Right lobe of liver (tissue), 6 donors: ENCODE results near the gene MAGI1. TPM values are rescaled to one million over a fixed set of nuclear protein-coding genes. Genes with fewer than 3 reads are reported as not detected.

Experiments used
- ATAC-seq, 4 donors: fragments of 200-7000 bp; cut with Tn5 transposase; one replicate each; pipeline ENCODE4 v1.9.1; 2020; ENCODE audit warnings: mild to moderate bottlenecking in 4 of 4, moderate library complexity in 4 of 4
- DNase-seq, 3 donors: peaks; one replicate each; pipeline ENCODE4 v3.0.0-alpha.2; 2020
- H3K27ac ChIP-seq, 3 donors: fragments of 200-600 bp; one replicate each; pipeline ENCODE4 v1.8.0; 2022
- H3K27me3 ChIP-seq, 2 donors: fragments of 200-600 bp; one replicate each; pipeline ENCODE4 v1.8.0; 2022
- H3K36me3 ChIP-seq, 4 donors: fragments of 200-600 bp; sonication (generic) in 1 of 4; one replicate each; pipeline versions ENCODE4 v1.5.1 to v1.8.0; 2017 to 2022; ENCODE audit warnings: control low read depth in 1 of 4
- H3K4me1 ChIP-seq, 4 donors: fragments of 200-600 bp; sonication (generic) in 1 of 4; one replicate each; pipeline versions ENCODE4 v1.5.1 to v1.8.0; 2017 to 2022; ENCODE audit warnings: control low read depth in 1 of 4
- H3K4me3 ChIP-seq, 3 donors: fragments of 200-600 bp; one replicate each; pipeline ENCODE4 v1.8.0; 2022
- H3K9me3 ChIP-seq, 4 donors: fragments of 200-600 bp; sonication (generic) in 1 of 4; one replicate each; pipeline versions ENCODE4 v1.5.1 to v1.8.0; 2017 to 2022; ENCODE audit warnings: control low read depth in 1 of 4
- POLR2A ChIP-seq: fragments of 450-650 bp; IDR thresholded peaks from one replicate; pipeline ENCODE4 v1.6.1; 2017; ENCODE audit warnings: antibody characterized with exemption, mild to moderate bottlenecking
- WGBS: methylation state at CpG from one replicate; pipeline ENCODE4 v1.1.6; 2018; ENCODE audit warnings: low coverage, low lambda C conversion rate; ENCODE audit not compliant: insufficient coverage; ENCODE audit errors: missing lambda C conversion rate; 5-methylcytosine and 5-hydroxymethylcytosine counted together
- intact Hi-C, 2 donors: fragments of 100-400 bp; cut with DNase I; formaldehyde crosslinking; loops; one replicate each; pipeline versions ENCODE4 v1.11.2 to v1.14.1; 2022
- total RNA-seq, 6 experiments: library from RNA; depleted of rRNA in 2 of 6; stranded (reverse); fragments of >200 nt in 2 of 6; fragmentation: NEBNext Ultra II Directional in 3 of 6; extraction: Animal tissue kit (Norgen Biotek cat#: 25700) in 3 of 6; gene quantifications; one replicate each; pipeline versions ENCODE4 v1.1.0 to v1.2.4, GENCODE V29; 2016 to 2023
- TF ChIP-seq, protein P1 (sequence below), 4 donors: fragments of 200-600 bp in 3 of 4; fragments of 450-650 bp in 1 of 4; IDR thresholded peaks; one replicate each; pipeline versions ENCODE4 v1.5.1 to v1.8.0; 2016 to 2022; ENCODE audit warnings: antibody characterized with exemption in 4 of 4, mild to moderate bottlenecking in 2 of 4
- donor health status: DM: no; HTN: yes; CAD: no.
- donor health status: DM: no; HTN: no; CAD: no.
- donor health status: DM: no; HTN: no; CAD: no.
- donor health status: DM: no; HTN: yes; CAD: no.
- donor health status: DM: no; HTN: yes; CAD: no.

The MAGI1 gene
- total RNA-seq, 6 experiments from 2014 or later, result 22.6 to 37.7 (median 26.9) TPM

- TF ChIP-seq, protein P1, sequence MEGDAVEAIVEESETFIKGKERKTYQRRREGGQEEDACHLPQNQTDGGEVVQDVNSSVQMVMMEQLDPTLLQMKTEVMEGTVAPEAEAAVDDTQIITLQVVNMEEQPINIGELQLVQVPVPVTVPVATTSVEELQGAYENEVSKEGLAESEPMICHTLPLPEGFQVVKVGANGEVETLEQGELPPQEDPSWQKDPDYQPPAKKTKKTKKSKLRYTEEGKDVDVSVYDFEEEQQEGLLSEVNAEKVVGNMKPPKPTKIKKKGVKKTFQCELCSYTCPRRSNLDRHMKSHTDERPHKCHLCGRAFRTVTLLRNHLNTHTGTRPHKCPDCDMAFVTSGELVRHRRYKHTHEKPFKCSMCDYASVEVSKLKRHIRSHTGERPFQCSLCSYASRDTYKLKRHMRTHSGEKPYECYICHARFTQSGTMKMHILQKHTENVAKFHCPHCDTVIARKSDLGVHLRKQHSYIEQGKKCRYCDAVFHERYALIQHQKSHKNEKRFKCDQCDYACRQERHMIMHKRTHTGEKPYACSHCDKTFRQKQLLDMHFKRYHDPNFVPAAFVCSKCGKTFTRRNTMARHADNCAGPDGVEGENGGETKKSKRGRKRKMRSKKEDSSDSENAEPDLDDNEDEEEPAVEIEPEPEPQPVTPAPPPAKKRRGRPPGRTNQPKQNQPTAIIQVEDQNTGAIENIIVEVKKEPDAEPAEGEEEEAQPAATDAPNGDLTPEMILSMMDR (IDR thresholded peaks at IDR 0.05), result no peak
- no peak for TF ChIP-seq POLR2A
- Histone ChIP-seq H3K27me3 (no peaks in the 10 kb centered on the region), H3K4me1 (peaks cover 0 to 77% (median 24%) of the 10 kb centered on the region in 4 donors), H3K4me3 (no peak overlapping the region), H3K36me3 (no peaks in the 10 kb centered on the region), H3K27ac (peak overlapping the region; percentile 90 to 92 (median 92)), H3K9me3 (no peaks in the 10 kb centered on the region)
- WGBS, result 43% methylated on average over 4 of the region's 4 CpGs
- intact Hi-C loops, result no loop called here
- no peak for ATAC-seq
- no peak for DNase-seq
Measured at GRCh38 chr3:65951836-65952505, 86.7 kb downstream of the MAGI1 start.

DNA sequence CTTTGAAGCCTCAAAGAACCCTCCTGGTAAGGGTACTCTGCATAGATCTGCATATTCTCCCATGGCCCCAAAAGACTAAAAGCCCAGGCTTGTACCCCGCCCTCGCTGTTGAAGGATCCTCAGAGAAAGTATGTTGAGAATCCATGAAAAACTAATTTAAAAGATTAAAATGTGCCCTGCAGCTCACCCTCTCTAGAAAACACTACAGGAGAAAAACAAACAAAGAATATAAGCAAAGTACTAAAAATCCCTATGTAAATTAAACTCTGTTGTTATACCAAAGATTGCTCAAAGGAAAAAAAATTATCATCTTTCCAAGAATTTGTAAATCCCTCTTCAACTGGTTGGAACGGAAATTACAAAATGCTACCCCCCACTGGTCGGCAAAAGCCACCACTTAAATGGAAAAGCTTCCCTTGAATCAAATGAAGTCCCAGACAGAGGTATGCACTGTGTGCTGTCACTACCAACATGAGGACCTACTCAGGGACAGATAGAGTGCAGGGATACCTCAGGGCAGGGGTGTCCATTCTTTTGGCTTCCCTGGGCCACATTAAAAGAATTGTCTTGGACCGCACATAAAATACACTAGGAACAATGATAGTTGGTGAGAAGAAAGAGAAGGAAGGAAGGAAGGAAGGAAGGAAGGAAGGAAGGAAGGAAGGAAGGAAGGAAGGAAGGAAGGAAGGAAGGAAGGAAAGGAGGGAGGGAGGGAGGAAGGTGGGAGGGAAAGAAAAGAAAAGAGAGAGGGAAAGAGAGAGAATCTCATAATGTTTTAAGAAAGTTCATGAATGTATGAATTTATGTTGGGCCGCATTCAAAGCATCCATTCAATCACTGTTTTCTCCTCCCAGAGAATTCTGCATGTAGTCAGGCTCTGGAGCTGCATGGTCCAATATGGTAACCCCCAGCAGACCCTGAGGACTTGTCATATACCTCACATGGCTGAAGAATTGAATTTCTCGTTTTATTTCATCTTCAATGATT, 88.1 kb downstream of the MAGI1 start:
- Histone ChIP-seq H3K9me3 (no peaks in the 10 kb centered on the region), H3K4me1 (peaks cover 0 to 78% (median 25%) of the 10 kb centered on the region in 4 donors), H3K27me3 (no peaks in the 10 kb centered on the region), H3K4me3 (no peak overlapping the region), H3K36me3 (no peaks in the 10 kb centered on the region), H3K27ac (peak overlapping the region in 1 of 3 donors; percentile 8)
- intact Hi-C loops, result no loop called here
- TF ChIP-seq, protein P1 (IDR thresholded peaks at IDR 0.05), result peak in 1 of 4 donors; percentile 8
- no peak for TF ChIP-seq POLR2A
- ATAC-seq (no peak), DNase-seq (no peak)
- WGBS, result 75% methylated on average over 7 of the region's 7 CpGs

DNA sequence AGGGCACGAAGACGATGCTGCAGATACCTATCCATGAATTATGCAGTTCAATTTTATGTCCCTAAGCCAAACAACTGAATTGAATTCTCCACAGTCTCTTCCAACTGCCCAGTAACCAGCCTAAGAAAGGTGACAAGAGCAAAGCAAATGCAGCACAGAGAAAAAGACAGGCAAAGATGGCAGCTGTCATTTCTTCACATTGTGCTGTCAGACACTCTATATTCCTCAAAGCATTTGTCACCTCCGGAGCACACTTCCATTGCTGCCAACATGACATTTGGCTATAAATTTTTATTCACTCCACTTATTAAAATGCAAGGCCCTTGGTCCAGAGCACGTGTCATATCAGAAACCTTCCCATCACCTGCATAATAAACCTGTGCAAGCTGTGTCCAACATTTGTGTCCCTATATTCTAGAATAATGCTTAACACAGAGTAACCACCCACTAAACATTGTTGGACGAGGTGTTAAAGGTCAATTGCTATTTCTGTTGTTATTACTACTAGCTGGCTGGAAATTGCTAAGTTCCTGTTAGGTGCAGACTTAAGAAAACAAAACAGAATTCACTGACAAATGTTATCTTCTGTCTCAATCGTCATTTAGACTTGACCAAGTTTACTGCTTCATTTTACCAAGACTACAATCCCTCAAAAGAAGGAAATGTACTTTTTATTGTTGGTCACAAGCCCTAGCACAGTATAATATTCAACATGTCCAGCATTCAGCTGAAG, 89.7 kb downstream of the MAGI1 start:
- intact Hi-C loops, result no loop called here
- Histone ChIP-seq H3K9me3 (no peaks in the 10 kb centered on the region), H3K27me3 (no peaks in the 10 kb centered on the region), H3K4me1 (peaks cover 0 to 72% (median 26%) of the 10 kb centered on the region in 4 donors), H3K36me3 (no peaks in the 10 kb centered on the region), H3K27ac (peak overlapping the region; percentile 33 to 83 (median 52)), H3K4me3 (no peak overlapping the region)
- 50% methylated on average over 6 of the region's 6 CpGs for WGBS
- ATAC-seq (peak in 1 of 4 donors; percentile 21), DNase-seq (no peak)
- no peak for TF ChIP-seq POLR2A
- TF ChIP-seq, protein P1 (IDR thresholded peaks at IDR 0.05), result no peak

- ATAC-seq (peak; percentile 83 to 98 (median 92)), DNase-seq (peak; percentile 80 to 90 (median 88))
- TF ChIP-seq POLR2A, result no peak
- TF ChIP-seq, protein P1 (IDR thresholded peaks at IDR 0.05), result no peak
- no peaks in the 10 kb centered on the region for H3K27me3 ChIP-seq
- no peak overlapping the region for H3K4me3 ChIP-seq
- peaks cover 0 to 46% (median 16%) of the 10 kb centered on the region in 4 donors for H3K4me1 ChIP-seq
- peak overlapping the region; percentile 58 to 83 (median 69) for H3K27ac ChIP-seq
- intact Hi-C loops, result no loop called here
- WGBS, result 16% methylated on average over 6 of the region's 6 CpGs
- H3K9me3 ChIP-seq, result no peaks in the 10 kb centered on the region
- no peaks in the 10 kb centered on the region for H3K36me3 ChIP-seq
Measured at GRCh38 chr3:65946438-65946837, 92.3 kb downstream of the MAGI1 start.
